Posterior vena cava (tissue), 2 donors: ENCODE results near the gene ATP9B. TPM values are rescaled to one million over a fixed set of nuclear protein-coding genes. Genes with fewer than 3 reads are reported as not detected.
A peak's percentile ranks its signal among the peaks of the same experiment; 100 is the strongest.

ENCODE experiments used
- DNase-seq: peaks from one replicate; pipeline ENCODE4 v3.0.0-alpha.2; 2020; ENCODE audit warnings: low spot score
- intact Hi-C, 2 donors: fragments of 100-400 bp; cut with DNase I; formaldehyde crosslinking; loops; one replicate each; pipeline versions ENCODE4 v1.14.1 to v1.14.2; 2022 to 2023
- total RNA-seq, 2 donors: library from RNA; stranded (reverse); fragmentation: NEBNext Ultra II Directional; extraction: Animal tissue kit (Norgen Biotek cat#: 25700); gene quantifications; one replicate each; pipeline ENCODE4 v1.2.1, GENCODE V29; 2021
- donor health status: DM: yes; HTN: yes; CAD: no.
- donor health status: DM: yes; HTN: yes; CAD: no.

The ATP9B gene
- total RNA-seq, 2 donors from 2014 or later = 28.3 to 32.9 TPM

GRCh38 chr18:79406708-79407107, 337.5 kb downstream of the ATP9B start:
- peak; percentile 80 for DNase-seq
- intact Hi-C loops = loop anchor here in 1 of 2 donors (10.0 kb wide), 1 partner anchor 48 kb away; no protein-coding TSS in a partner anchor

- intact Hi-C loops = loop anchor here in 1 of 2 donors (10.0 kb wide), 1 partner anchor 45 kb away; no protein-coding TSS in a partner anchor
- DNase-seq = no peak
Observed at GRCh38 chr18:79409313-79409712, 340.1 kb downstream of the ATP9B start.

- DNase-seq = peak; percentile 74
Observed at GRCh38 chr18:79410171-79410641, 341.0 kb downstream of the ATP9B start.

GRCh38 chr18:79410731-79411613, 341.8 kb downstream of the ATP9B start:
- intact Hi-C loops = no loop called here
- peak; percentile 79 for DNase-seq

More at GRCh38 chr18:79410171-79410641, 341.0 kb downstream of the ATP9B start:
- intact Hi-C loops = no loop called here

GRCh38 chr18:79411614-79412526, 342.7 kb downstream of the ATP9B start:
- peak; percentile 76 for DNase-seq

DNA sequence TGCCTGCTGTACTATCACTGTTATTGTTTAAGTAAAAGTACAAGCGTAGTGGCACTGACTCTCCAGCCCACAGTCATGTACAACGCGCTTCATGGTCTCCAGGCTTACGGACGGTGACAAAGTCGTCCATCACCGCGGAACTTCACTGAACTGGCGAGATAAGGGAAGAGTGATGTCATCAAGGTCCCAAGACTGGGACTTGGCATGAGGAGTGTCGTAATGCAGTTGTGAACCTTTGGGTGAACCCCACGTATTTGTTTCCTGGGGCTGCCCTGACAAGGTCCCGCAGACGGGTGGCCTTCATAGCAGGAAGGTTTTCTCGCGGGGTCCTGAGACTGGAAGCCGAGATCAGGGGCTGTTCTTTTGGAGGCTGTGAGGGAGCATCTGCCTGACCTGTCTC, 343.8 kb downstream of the ATP9B start:
- peak; percentile 72 for DNase-seq
- intact Hi-C loops = no loop called here

More at GRCh38 chr18:79411614-79412526, 342.7 kb downstream of the ATP9B start:
- intact Hi-C loops = no loop called here

GRCh38 chr18:79413426-79413825, 344.2 kb downstream of the ATP9B start:
- intact Hi-C loops = no loop called here
- DNase-seq = peak; percentile 52

- intact Hi-C loops = no loop called here
- peak; percentile 53 for DNase-seq
Observed at GRCh38 chr18:79413901-79414300, 344.7 kb downstream of the ATP9B start.

GRCh38 chr18:79416022-79416676, 347.0 kb downstream of the ATP9B start:
- intact Hi-C loops = no loop called here
- no peak for DNase-seq

DNA sequence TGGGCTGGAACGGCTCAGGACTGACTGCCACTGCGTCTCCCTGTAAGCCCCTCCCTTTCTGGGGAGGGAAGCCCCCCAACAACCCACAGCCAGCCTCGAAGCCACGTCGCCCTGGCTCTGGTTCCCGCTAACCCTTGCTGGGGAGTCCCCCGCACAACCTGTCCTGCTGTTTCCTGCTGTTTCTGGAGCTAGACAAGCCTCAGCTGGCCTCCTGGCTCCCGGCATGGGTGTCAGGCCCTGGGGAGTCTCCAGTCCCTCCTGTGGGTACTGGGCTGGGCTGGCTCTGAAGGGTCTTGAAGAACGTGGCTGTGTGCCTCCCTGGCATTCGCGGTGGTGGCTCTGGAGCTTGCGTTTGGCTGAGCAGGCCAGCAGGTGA, 347.5 kb downstream of the ATP9B start:
- intact Hi-C loops = no loop called here
- no peak for DNase-seq

DNA sequence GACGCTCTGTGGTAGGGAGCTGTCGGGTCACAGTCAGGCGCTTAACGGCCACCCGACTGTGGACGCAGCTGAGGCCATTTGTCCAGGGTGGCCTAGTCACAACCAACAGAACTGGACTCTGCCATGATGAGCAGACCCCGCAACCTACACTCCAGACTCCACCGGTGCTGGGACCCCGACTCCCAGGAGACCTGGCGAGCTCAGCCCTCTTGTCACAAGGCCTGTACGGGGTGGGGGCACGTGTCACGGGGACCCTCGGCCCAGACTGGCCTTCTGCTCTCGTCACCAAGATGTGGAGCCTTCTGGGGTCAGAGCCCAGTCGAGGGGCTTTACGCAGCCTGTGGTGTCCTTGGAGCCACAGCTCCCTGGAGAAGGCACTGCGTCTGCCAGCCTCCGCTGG, 349.0 kb downstream of the ATP9B start:
- intact Hi-C loops = no loop called here
- DNase-seq = no peak

GRCh38 chr18:79418642-79419041, 349.4 kb downstream of the ATP9B start:
- no peak for DNase-seq
- intact Hi-C loops = no loop called here

DNA sequence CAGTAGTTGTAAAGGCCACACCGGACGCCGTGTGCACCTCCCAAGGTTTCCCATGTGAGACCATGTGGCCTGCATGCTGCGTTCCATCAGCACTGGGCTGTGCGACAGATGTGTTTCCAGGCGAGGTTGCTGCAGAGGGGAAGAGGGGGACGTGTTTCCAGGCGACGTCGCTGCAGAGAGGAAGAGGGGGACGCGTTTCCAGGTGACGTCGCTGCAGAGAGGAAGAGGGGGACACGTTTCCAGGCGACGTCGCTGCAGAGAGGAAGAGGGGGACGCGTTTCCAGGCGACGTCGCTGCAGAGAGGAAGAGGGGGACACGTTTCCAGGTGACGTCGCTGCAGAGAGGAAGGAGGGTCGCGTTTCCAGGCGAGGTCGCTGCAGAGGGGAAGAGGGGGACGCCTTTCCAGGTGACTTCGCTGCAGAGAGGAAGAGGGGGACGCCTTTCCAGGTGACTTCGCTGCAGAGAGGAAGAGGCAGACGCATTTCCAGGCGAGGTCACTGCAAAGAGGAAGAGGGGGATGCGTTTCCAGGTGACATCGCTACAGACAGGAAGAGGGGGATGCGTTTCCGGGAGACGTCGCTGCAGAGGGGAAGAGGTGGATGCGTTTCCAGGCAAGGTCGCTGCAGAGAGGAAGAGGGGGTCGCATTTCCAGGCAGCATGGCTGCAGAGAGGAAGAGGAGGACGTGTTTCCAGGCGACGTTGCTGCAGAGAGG, 351.0 kb downstream of the ATP9B start:
- no peak for DNase-seq
- intact Hi-C loops = no loop called here

- intact Hi-C loops = no loop called here
- DNase-seq = no peak
Observed at GRCh38 chr18:79421275-79421857, 352.2 kb downstream of the ATP9B start.

DNA sequence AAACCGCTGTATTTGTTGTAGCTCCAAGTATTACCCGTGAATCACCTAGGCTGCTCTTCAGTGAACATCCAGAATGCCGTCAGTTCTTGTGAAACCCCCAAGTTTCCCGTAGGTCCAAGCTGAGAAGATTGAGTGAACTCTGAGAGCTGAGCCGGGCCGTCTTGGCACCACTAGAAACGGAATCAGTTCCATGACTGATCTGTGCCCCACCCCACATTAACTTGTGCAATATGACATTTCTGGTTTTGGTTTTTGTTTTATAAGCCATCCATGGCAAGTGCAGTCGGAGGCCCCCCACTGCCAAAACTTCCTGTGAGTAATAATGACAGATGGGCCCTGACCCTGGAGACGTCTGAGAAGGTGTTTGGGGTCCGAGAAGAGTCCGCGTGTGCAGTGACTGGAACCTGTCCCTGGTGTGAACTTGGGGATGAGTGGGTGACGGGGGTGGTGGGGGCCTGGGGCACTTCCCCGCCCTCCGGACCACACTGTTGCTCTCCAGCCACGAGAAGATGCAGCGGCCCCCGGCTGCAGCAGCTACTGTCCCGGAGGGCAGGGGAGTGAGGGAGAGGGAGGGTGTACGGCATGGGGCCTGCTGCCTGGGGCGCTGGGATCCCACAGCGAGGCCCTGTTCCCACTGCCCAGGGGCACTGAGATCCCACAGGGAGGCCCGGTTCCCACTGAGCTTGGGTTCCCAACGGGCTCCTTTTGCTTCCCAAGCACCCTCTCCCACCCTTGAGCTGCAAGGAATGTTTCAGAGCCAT, 353.0 kb downstream of the ATP9B start:
- intact Hi-C loops = no loop called here
- no peak for DNase-seq

GRCh38 chr18:79422783-79423165, 353.6 kb downstream of the ATP9B start:
- intact Hi-C loops = no loop called here
- DNase-seq = no peak

GRCh38 chr18:79423211-79424007, 354.2 kb downstream of the ATP9B start:
- intact Hi-C loops = no loop called here
- DNase-seq = no peak
